Putamen (tissue), 1 donor: ENCODE results near the gene ZBTB9.
A peak's percentile ranks its signal among the peaks of the same experiment; 100 is the strongest.

Experiments
- DNase-seq: peaks from one replicate; pipeline ENCODE4 v3.0.0-alpha.2; 2016; ENCODE audit warnings: low spot score

The ZBTB9 gene

GRCh38 chr6:33419580-33420490 lies 34.5 kb upstream of the ZBTB9 start, which contains the start of gene SYNGAP1:
Gene SYNGAP1 (plus strand): TSS chr6:33420065. CDS start chr6:33420265, 200 bp downstream.
- DNase-seq: no peak

DNA sequence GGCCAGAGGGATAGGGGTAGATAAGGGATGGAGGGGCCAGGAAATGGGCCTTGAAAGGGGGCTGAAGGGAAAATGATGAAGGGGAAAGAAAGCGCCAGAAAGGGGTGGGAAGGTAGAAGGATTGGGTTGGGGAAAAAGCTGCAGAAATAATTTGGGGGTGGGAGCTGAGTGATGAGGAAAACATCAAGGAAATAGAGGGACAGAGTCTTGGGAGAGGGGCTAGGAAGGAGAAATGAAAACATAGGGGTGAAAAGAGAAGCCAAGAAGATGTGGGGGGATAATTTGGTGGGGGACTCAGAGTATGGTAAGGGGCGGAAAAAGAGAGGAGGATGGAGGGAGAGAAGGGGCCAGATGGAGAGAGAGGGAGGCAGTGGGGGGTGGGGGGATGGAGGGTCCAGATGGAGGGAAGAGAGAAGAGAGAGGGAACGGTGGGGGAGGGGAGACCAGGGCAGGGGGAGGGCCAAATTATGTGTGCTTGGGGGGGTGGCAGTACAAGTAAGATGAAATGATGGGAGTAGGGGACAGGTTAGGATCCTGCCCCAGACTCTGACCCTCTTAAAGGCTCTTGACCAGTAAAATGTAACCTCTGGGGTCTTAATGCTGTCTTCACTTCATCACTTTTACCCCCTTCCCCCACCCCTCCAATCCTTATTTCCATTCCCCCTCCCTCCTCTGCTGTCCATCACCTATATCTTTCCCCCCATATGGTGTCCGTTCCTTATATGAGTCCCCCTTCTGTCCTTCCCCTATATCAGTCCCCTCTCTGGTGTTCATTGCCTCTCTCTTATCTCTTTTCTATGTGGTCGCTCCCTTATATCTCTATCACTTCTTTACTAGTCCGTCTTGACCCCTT lies 33.7 kb upstream of the ZBTB9 start:
- DNase-seq: no peak

- no peak for DNase-seq
Measured at GRCh38 chr6:33421344-33421643, 33.1 kb upstream of the ZBTB9 start.

DNA sequence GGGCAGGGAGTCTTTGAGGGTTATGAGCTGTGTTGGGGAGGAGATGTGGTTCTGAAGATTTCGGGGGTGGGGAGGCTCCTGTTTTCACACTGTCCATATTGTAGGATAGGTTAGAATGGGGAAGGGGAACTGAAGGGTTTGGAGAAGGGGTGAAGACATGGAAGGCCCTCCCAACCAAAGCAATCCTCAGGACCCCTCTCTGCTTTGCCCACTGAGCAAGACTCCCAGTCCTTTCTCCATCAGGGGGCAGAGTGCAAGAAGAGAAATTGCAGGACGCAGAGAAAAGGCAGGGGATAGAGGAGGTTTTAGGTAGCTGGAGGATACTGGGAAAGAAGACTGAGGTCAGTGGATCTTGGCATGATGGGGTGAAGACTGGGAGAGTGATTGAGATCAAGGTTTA lies 30.6 kb upstream of the ZBTB9 start:
- no peak for DNase-seq

- no peak for DNase-seq
Measured at GRCh38 chr6:33424855-33425667, 29.3 kb upstream of the ZBTB9 start.

- peak; percentile 80 for DNase-seq
Measured at GRCh38 chr6:33425668-33426577, 28.5 kb upstream of the ZBTB9 start.

DNA sequence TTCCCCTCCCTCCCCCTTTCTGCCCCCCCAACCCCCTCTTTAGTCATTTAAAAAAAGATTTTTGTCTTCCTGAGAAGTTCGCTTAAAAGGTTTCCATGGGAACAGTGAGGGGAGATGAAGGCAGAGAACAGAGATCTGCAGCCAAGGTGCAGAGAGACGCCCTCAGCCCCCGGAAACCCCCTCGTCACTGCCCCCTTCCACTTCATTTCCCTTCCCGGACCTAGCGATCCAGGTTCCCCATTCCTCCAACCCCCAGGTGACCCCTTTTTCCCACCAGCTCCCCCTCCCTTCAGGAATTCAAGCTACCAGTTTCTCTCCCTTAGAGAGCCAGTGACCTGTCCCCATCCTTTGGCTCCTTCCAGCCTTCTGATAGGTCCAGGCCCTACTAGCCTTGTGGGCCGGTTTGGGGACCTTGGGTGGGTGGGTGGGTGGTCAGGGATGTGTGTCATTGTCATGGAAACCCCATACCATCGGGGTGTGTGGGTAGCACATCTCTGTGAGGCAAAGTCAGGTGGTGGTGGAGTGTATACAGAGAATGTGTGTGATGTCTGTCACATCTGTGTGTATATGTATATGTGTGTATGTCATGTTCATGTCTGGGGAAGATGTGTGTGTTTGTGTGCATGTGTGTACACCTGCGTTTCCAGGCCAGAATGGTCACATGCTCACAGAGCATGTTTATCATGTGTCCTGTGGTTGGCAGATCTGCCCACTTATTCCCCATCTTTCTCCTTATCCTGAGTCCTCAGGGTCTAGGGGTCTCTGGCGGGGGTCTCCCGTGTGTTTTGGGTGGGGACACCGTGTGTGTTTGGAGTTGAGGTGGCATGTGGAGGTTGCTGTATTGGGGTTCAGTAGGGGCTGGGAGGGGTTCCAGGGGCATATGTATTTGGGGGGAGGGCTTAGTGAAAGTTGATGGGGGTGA lies 27.5 kb upstream of the ZBTB9 start:
- DNase-seq: no peak

GRCh38 chr6:33427585-33428223 lies 26.7 kb upstream of the ZBTB9 start:
- DNase-seq: no peak

- no peak for DNase-seq
Measured at GRCh38 chr6:33428224-33428965, 26.0 kb upstream of the ZBTB9 start.

- DNase-seq: no peak
Measured at GRCh38 chr6:33428966-33429749, 25.2 kb upstream of the ZBTB9 start.

DNA sequence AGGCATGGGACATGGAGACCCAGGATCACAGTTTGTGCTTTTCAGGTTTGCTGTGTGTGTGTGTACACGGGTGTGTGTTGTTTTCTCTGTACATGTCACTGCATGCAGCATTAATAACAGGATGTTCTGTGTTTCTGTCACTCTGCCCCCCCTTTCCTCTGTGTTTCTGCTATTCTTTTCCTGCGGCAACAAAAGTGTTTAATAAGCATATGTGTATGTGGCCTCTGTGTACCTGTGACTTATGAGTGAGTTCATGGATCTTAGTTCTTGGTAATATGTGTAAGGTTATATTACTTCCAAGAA lies 24.7 kb upstream of the ZBTB9 start:
- DNase-seq: no peak

- no peak for DNase-seq
Measured at GRCh38 chr6:33430334-33430733, 24.0 kb upstream of the ZBTB9 start.

- DNase-seq: peak; percentile 88
Measured at GRCh38 chr6:33430991-33431879, 23.1 kb upstream of the ZBTB9 start.

- no peak for DNase-seq
Measured at GRCh38 chr6:33431880-33432541, 22.4 kb upstream of the ZBTB9 start.

GRCh38 chr6:33432546-33432945 lies 21.8 kb upstream of the ZBTB9 start:
- no peak for DNase-seq

GRCh38 chr6:33433001-33433543 lies 21.3 kb upstream of the ZBTB9 start:
- DNase-seq: no peak
